Retinal pigment epithelial cell (primary cell): Measurements from ENCODE around the gene HADHA.
"Not testable (repeated sequence)": the region's sequence is repeated elsewhere in the genome, so short reads cannot be mapped to it uniquely, and the experiment has no call there.

Experiments used
- DNase-seq: peaks from one replicate; pipeline ENCODE4 v3.0.0-alpha.2; 2010; ENCODE audit warnings: low read depth
- H3K4me3 ChIP-seq: 2 replicates; pipeline ENCODE4 v1.5.1; 2011; ENCODE audit warnings: mild to moderate bottlenecking, low read length, control low read depth, moderate library complexity
- CTCF ChIP-seq: conservative IDR thresholded peaks from 2 replicates; pipeline ENCODE4 v1.5.1; 2011; ENCODE audit warnings: low read depth, low read length, control low read depth, inconsistent platforms

HADHA gene

GRCh38 chr2:26279886-26280285 lies 35.5 kb upstream of the HADHA start:
- no peak for TF ChIP-seq CTCF
- no peak for DNase-seq
- H3K4me3 ChIP-seq: no peak overlapping the region

- DNase-seq: no peak
- no peak overlapping the region for H3K4me3 ChIP-seq
- no peak for TF ChIP-seq CTCF
These were observed 32.2 kb upstream of the HADHA start for GRCh38 chr2:26276484-26277227.

- H3K4me3 ChIP-seq: no peak overlapping the region
- DNase-seq: peak; percentile 45
- TF ChIP-seq CTCF: no peak
These were observed 29.7 kb upstream of the HADHA start for GRCh38 chr2:26274058-26274613.

- TF ChIP-seq CTCF: no peak
- DNase-seq: no peak
- H3K4me3 ChIP-seq: no peak overlapping the region
These were observed 29.1 kb upstream of the HADHA start for GRCh38 chr2:26273501-26273900.

- H3K4me3 ChIP-seq: no peak overlapping the region
- no peak for DNase-seq
- TF ChIP-seq CTCF: no peak
These were observed 25.9 kb upstream of the HADHA start for GRCh38 chr2:26270373-26270772.

GRCh38 chr2:26269571-26270158 lies 25.2 kb upstream of the HADHA start:
- no peak for DNase-seq
- no peak for TF ChIP-seq CTCF
- no peak overlapping the region for H3K4me3 ChIP-seq

GRCh38 chr2:26268670-26269385 lies 24.4 kb upstream of the HADHA start:
- H3K4me3 ChIP-seq, DNase-seq: not testable (repeated sequence)
